ENCODE measurements around the gene TGFBR1. TPM values are rescaled to one million over a fixed set of nuclear protein-coding genes. Genes with fewer than 3 reads are reported as not detected.

TGFBR1 gene
- total and polyA plus RNA-seq, 2 donors (not counting 3 experiments of a cell fraction or from before 2014, with no cell fraction given) = 5.8 to 18.6 TPM

DNA sequence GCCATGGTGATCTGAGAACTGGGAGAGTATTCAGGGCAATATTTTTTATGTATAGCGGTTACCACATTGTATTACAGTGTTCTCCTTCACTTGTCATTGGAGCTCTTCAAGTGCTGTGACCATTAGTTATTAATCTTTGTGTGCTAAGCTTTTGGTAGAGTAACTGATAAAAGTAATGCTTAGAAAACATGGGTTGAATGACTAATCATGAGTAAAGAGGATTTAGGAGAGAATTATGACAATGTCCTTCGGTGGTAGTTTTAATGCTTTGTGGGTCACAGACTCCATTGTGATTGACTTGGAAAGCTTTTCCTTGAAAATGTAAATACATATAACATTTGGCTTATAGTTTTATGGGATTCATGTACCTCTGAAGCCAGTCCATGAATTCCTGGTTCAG, 21.4 kb downstream of the TGFBR1 start:
- Histone ChIP-seq H3K9ac (replicated peaks; ENCODE audit: extremely low read depth, insufficient read depth, low read length) (no peak overlapping the region), H3K9me3 (replicated peaks; ENCODE audit: control insufficient read depth, insufficient read depth, low read length) (no peaks in the 10 kb centered on the region), H3K9me1 (replicated peaks; ENCODE audit: control insufficient read depth, extremely low read depth, insufficient read depth, low read length) (no peaks in the 10 kb centered on the region), H3K36me3 (ENCODE audit: control insufficient read depth in 2 of 2, extremely low read depth in 1 of 2, insufficient read depth in 2 of 2, low read length in 2 of 2) (no peaks in the 10 kb centered on the region), H3K4me1 (ENCODE audit: control insufficient read depth, extremely low read depth, insufficient read depth, low read length) (no peaks in the 10 kb centered on the region), H3K4me3 (replicated peaks in 1 of 3; ENCODE audit: insufficient read depth in 1 of 3, low read depth in 1 of 3, low read length in 3 of 3) (no peak overlapping the region), H3K27ac (ENCODE audit: insufficient read depth, low read depth, low read length) (no peak overlapping the region), H2AFZ (ENCODE audit: low read depth, low read length) (no peak overlapping the region), H4K20me1 (replicated peaks; ENCODE audit: control insufficient read depth, extremely low read depth, insufficient read depth, low read length) (no peaks in the 10 kb centered on the region), H3K79me2 (ENCODE audit: control insufficient read depth, insufficient read depth, low read length) (peaks cover 1% of the 10 kb centered on the region), H3K27me3 (ENCODE audit: control insufficient read depth in 2 of 2, insufficient read depth in 2 of 2, low read length in 2 of 2) (no peaks in the 10 kb centered on the region), H3K4me2 (ENCODE audit: insufficient read depth, low read length) (no peak overlapping the region)
- no peak for TF ChIP-seq MYC (IDR thresholded peaks at IDR 0.05; ENCODE audit: low read depth, low read length)
- no peak for TF ChIP-seq JUN (IDR thresholded peaks at IDR 0.05; ENCODE audit: borderline replicate concordance, insufficient read depth, insufficient read length, low read depth)
- TF ChIP-seq GATA2 (IDR thresholded peaks at IDR 0.05; ENCODE audit: insufficient read depth, insufficient read length, low read depth, low read length) = no peak
- TF ChIP-seq FOS (IDR thresholded peaks at IDR 0.05; ENCODE audit: borderline replicate concordance, insufficient read depth, low read length) = no peak
- TF ChIP-seq POLR2AphosphoS5 (IDR thresholded peaks at IDR 0.05; ENCODE audit: insufficient read depth, low read depth, low read length) = no peak
- TF ChIP-seq, protein P1, sequence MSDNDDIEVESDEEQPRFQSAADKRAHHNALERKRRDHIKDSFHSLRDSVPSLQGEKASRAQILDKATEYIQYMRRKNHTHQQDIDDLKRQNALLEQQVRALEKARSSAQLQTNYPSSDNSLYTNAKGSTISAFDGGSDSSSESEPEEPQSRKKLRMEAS (IDR thresholded peaks at IDR 0.05; ENCODE audit: insufficient read depth, insufficient read length) = no peak
- TF ChIP-seq EZH2 (IDR thresholded peaks at IDR 0.05; ENCODE audit: borderline replicate concordance, low read depth, low read length, severe bottlenecking) = no peak
- TF ChIP-seq POLR2A (IDR thresholded peaks at IDR 0.05; ENCODE audit: low read depth, low read length) = no peak
- TF ChIP-seq, protein P2, sequence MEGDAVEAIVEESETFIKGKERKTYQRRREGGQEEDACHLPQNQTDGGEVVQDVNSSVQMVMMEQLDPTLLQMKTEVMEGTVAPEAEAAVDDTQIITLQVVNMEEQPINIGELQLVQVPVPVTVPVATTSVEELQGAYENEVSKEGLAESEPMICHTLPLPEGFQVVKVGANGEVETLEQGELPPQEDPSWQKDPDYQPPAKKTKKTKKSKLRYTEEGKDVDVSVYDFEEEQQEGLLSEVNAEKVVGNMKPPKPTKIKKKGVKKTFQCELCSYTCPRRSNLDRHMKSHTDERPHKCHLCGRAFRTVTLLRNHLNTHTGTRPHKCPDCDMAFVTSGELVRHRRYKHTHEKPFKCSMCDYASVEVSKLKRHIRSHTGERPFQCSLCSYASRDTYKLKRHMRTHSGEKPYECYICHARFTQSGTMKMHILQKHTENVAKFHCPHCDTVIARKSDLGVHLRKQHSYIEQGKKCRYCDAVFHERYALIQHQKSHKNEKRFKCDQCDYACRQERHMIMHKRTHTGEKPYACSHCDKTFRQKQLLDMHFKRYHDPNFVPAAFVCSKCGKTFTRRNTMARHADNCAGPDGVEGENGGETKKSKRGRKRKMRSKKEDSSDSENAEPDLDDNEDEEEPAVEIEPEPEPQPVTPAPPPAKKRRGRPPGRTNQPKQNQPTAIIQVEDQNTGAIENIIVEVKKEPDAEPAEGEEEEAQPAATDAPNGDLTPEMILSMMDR (IDR thresholded peaks at IDR 0.05; ENCODE audit: extremely low read depth in 1 of 2, insufficient read depth in 1 of 2, low read depth in 1 of 2, low read length in 2 of 2) = no peak
- ChIA-PET POLR2A (no interaction called here), CTCF (interaction anchor here (1.8 kb wide), 1 partner anchor 13 kb away, joined by 5 read pairs; no protein-coding TSS in a partner anchor)
- no peak for DNase-seq (ENCODE audit: low read depth, low spot score)
- no peak for FAIRE-seq
- no TSS peak for BruUV-seq (replicated peaks)
- dilution Hi-C loops (cut with MboI; ENCODE audit: extremely low pct_ligation_motif_present, low sequenced_read_pairs) = no loop called here
- intact Hi-C loops (cut with micrococcal nuclease) = no loop called here
